GM12878 (cell line): ENCODE results near the gene NUP210L.
"Not testable (repeated sequence)": the region's sequence is repeated elsewhere in the genome, so short reads cannot be mapped to it uniquely, and the experiment has no call there.

Experiments
- ATF3 ChIP-seq: IDR thresholded peaks from 2 replicates; pipeline ENCODE4 v1.6.1; 2011; ENCODE audit warnings: low read depth, mild to moderate bottlenecking, low read length, moderate library complexity, borderline replicate concordance; ENCODE audit errors: extremely low read depth
- BACH1 ChIP-seq: fragments of 450-650 bp; IDR thresholded peaks from 2 replicates; pipeline ENCODE4 v1.6.1; 2017; ENCODE audit warnings: mild to moderate bottlenecking, borderline replicate concordance
- CBX3 ChIP-seq: fragments of 200-600 bp; sonication (generic); IDR thresholded peaks from 2 replicates; pipeline ENCODE4 v1.6.1; 2016; ENCODE audit warnings: low read depth, borderline replicate concordance
- CHD2 ChIP-seq: IDR thresholded peaks from 2 replicates; pipeline ENCODE4 v1.6.1; 2011; ENCODE audit warnings: low read depth, low read length, improper control_type of control experiment, borderline replicate concordance
- E2F4 ChIP-seq: IDR thresholded peaks from 2 replicates; pipeline ENCODE4 v1.6.1; 2012; ENCODE audit warnings: low read depth, low read length, improper control_type of control experiment
- GABPA ChIP-seq: IDR thresholded peaks from 2 replicates; pipeline ENCODE4 v1.6.1; 2014; ENCODE audit warnings: antibody characterized with exemption, low read depth, mild to moderate bottlenecking, inconsistent platforms
- POLR2A ChIP-seq: IDR thresholded peaks from 2 replicates; pipeline ENCODE4 v1.6.1; 2011; ENCODE audit warnings: low read depth, mild to moderate bottlenecking, low read length
- POLR2AphosphoS5 ChIP-seq: IDR thresholded peaks from 2 replicates; pipeline ENCODE4 v1.6.1; 2011; ENCODE audit warnings: mild to moderate bottlenecking, low read length, inconsistent platforms
- REST ChIP-seq: IDR thresholded peaks from 2 replicates; pipeline ENCODE4 v1.6.1; 2012; ENCODE audit warnings: mild to moderate bottlenecking, low read depth, low read length
- SUZ12 ChIP-seq: fragments of 200-600 bp; sonication (generic); IDR thresholded peaks from one replicate; pipeline ENCODE4 v1.6.1; 2018; ENCODE audit warnings: antibody characterized with exemption, mild to moderate bottlenecking; ENCODE audit not compliant: unreplicated experiment
- YY1 ChIP-seq: IDR thresholded peaks from 2 replicates; pipeline ENCODE4 v1.6.1; 2011; ENCODE audit warnings: low read depth, mild to moderate bottlenecking, low read length
- TF ChIP-seq, protein P1 (sequence below), 3 experiments: IDR thresholded peaks in 2 of 3; conservative IDR thresholded peaks in 1 of 3; 2 replicates each; pipeline ENCODE4 v1.5.1; 2011; ENCODE audit warnings: low read depth in 3 of 3, low read length in 3 of 3, mild to moderate bottlenecking in 3 of 3, control low read depth in 2 of 3, moderate library complexity in 2 of 3, inconsistent platforms in 1 of 3, mixed read lengths in 1 of 3; ENCODE audit not compliant: control insufficient read depth in 2 of 3, insufficient read depth in 1 of 3; ENCODE audit errors: extremely low read depth in 1 of 3
- TF ChIP-seq, protein P2 (sequence below): fragments of 450-650 bp; formaldehyde crosslinking; IDR thresholded peaks from 2 replicates; pipeline ENCODE4 v1.5.0; 2022; ENCODE audit warnings: mild to moderate bottlenecking, missing genetic modification characterization

DNA sequence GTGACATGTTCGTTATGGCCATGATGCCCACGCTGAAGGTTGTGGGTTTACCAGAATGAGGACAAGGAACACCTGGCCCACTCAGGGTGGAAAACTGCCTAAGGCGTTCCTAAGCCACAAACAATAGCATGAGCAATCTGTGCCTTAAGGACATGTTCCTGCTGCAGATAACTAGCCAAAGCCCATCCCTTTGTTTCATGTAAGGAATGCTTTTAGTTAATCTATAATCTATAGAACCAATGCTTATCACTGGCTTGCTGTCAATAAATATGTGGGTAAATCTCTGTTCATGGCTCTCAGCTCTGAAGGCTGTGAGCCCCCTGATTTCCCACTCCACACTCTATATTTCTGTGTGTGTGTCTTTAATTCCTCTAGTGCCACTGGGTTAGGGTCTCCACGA, 107.4 kb downstream of the NUP210L start:
- not testable (repeated sequence) for TF ChIP-seq GABPA, POLR2A, CBX3, YY1, REST, SUZ12, BACH1, E2F4, ATF3, CHD2, POLR2AphosphoS5
- TF ChIP-seq, protein P1, sequence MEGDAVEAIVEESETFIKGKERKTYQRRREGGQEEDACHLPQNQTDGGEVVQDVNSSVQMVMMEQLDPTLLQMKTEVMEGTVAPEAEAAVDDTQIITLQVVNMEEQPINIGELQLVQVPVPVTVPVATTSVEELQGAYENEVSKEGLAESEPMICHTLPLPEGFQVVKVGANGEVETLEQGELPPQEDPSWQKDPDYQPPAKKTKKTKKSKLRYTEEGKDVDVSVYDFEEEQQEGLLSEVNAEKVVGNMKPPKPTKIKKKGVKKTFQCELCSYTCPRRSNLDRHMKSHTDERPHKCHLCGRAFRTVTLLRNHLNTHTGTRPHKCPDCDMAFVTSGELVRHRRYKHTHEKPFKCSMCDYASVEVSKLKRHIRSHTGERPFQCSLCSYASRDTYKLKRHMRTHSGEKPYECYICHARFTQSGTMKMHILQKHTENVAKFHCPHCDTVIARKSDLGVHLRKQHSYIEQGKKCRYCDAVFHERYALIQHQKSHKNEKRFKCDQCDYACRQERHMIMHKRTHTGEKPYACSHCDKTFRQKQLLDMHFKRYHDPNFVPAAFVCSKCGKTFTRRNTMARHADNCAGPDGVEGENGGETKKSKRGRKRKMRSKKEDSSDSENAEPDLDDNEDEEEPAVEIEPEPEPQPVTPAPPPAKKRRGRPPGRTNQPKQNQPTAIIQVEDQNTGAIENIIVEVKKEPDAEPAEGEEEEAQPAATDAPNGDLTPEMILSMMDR (IDR thresholded peaks at IDR 0.05 in 2 of 3, conservative IDR thresholded peaks at IDR 0.05 in 1 of 3; ENCODE audit: control insufficient read depth in 2 of 3, extremely low read depth in 1 of 3, insufficient read depth in 1 of 3, low read depth in 3 of 3, low read length in 3 of 3) = not testable (repeated sequence)
- TF ChIP-seq, protein P2, sequence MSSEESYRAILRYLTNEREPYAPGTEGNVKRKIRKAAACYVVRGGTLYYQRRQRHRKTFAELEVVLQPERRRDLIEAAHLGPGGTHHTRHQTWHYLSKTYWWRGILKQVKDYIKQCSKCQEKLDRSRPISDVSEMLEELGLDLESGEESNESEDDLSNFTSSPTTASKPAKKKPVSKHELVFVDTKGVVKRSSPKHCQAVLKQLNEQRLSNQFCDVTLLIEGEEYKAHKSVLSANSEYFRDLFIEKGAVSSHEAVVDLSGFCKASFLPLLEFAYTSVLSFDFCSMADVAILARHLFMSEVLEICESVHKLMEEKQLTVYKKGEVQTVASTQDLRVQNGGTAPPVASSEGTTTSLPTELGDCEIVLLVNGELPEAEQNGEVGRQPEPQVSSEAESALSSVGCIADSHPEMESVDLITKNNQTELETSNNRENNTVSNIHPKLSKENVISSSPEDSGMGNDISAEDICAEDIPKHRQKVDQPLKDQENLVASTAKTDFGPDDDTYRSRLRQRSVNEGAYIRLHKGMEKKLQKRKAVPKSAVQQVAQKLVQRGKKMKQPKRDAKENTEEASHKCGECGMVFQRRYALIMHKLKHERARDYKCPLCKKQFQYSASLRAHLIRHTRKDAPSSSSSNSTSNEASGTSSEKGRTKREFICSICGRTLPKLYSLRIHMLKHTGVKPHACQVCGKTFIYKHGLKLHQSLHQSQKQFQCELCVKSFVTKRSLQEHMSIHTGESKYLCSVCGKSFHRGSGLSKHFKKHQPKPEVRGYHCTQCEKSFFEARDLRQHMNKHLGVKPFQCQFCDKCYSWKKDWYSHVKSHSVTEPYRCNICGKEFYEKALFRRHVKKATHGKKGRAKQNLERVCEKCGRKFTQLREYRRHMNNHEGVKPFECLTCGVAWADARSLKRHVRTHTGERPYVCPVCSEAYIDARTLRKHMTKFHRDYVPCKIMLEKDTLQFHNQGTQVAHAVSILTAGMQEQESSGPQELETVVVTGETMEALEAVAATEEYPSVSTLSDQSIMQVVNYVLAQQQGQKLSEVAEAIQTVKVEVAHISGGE (CRISPR knock-in tag) = not testable (repeated sequence)
